GM18526 (cell line): ENCODE data around the gene HADHB.

ENCODE experiments used
- POLR2A ChIP-seq: IDR thresholded peaks from 3 replicates; pipeline ENCODE4 v1.6.1; 2011; ENCODE audit not compliant: insufficient read length; ENCODE audit errors: extremely low read depth

HADHB gene

GRCh38 chr2:26309921-26310320 lies 65.2 kb downstream of the HADHB start:
- TF ChIP-seq POLR2A: no peak

GRCh38 chr2:26312471-26312870 lies 67.7 kb downstream of the HADHB start:
- no peak for TF ChIP-seq POLR2A

DNA sequence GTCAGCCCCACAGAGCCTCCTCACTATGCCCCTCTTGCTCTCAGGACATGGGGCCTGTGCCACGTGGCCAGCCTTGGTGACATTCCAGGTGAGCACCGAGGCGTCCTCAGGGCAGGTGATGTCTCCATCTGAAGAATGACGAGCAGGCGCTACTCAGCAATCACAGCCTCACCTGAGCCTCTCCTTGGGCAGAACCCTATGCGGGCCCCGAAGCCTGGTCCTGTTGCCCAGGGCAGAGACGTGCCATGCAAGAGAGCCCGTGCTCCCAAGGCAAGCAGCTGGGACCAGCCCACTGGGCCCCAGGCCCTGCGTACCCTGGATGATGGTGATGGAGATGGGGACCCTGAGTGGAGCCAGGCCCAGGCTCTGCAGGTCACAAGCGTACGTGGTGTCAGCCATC lies 68.7 kb downstream of the HADHB start:
- no peak for TF ChIP-seq POLR2A

- TF ChIP-seq POLR2A: no peak
Observed at GRCh38 chr2:26314243-26314642, 69.5 kb downstream of the HADHB start.

DNA sequence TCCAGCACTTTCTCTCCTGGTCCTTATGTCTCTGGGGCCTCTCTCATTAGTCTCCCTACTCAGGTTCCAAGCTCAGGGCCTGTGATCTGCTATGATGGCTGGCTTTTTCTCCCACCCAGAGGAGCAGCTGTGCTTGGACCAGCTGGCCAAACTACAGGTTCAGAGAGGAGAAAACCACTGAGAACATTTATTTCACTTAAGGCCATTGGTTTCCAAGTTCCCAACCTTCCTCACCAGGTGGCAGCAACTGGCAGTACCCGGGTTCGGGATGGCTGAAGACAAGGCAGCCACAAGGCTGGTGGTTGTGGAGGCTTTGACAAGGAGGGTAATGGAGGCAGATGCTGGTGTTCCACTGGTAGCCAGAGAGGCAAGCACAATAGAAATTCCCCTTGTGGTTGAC lies 71.3 kb downstream of the HADHB start:
- TF ChIP-seq POLR2A: no peak

DNA sequence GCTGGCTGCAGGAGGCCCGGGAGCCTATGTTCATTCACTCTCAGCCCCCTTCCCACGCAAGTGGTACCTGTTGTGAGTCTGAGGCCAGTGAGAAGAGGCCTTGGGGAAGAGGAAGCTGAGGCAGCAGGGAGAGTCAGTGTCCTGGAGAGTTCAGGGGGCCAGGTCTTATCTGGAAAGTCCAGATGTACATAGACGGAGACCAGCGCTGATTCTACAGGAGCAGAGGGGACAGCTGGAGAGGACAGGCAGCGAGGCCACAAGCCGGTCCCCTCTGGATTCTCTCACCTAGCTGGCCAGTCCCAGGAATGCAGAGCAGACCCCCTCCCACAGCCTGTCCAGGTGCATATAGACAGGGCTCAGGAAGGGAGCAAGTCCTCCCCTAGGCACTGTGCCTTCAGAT lies 72.1 kb downstream of the HADHB start:
- no peak for TF ChIP-seq POLR2A

- TF ChIP-seq POLR2A: no peak
Observed at GRCh38 chr2:26317377-26318105, 72.8 kb downstream of the HADHB start.

GRCh38 chr2:26318950-26319349 lies 74.2 kb downstream of the HADHB start:
- TF ChIP-seq POLR2A: no peak

DNA sequence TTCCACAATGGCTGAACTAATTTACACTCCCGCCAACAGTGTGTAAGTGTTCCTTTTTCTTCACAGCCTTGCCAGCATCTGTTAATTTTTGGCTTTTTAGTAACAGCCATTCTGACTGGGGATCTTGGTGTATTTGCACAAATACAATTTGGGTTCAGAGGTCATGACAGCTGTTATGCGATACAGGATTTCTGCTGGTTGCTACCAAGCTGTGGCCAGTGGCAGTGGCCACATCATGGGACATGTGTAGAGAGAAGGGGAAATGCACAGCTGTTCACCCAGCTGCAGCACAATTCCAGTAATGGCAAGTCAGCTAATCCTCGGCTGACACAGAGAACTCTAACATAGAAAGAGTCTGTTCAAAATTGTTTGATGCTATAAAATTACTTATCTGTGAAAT lies 80.2 kb downstream of the HADHB start:
- TF ChIP-seq POLR2A: no peak

GRCh38 chr2:26325851-26326250 lies 81.1 kb downstream of the HADHB start:
- no peak for TF ChIP-seq POLR2A

GRCh38 chr2:26326514-26326913 lies 81.8 kb downstream of the HADHB start:
- no peak for TF ChIP-seq POLR2A

- TF ChIP-seq POLR2A: no peak
Observed at GRCh38 chr2:26327291-26328272, 82.8 kb downstream of the HADHB start.

DNA sequence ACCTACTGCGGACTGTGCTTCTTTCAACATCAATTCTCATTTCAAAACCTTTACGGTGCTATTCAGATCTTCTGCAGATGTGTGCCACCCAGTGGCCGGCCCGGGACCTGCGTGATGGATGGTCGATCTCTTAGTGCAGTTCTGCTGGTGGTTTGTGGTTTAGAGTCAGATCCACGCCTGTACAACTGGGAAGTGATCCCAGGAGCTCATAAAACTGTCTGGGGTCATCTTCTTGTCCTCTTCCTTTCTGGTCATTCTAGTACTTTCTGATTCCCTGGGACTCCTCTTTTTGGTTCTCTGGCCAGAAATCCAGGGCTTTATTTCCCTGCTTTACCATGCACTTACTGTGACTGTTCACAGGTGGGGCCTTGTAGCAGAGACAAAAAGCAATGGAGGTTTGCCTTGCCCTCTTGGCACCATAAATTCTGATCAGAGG lies 85.4 kb downstream of the HADHB start:
- TF ChIP-seq POLR2A: no peak

- no peak for TF ChIP-seq POLR2A
Observed at GRCh38 chr2:26330604-26331003, 85.9 kb downstream of the HADHB start.

DNA sequence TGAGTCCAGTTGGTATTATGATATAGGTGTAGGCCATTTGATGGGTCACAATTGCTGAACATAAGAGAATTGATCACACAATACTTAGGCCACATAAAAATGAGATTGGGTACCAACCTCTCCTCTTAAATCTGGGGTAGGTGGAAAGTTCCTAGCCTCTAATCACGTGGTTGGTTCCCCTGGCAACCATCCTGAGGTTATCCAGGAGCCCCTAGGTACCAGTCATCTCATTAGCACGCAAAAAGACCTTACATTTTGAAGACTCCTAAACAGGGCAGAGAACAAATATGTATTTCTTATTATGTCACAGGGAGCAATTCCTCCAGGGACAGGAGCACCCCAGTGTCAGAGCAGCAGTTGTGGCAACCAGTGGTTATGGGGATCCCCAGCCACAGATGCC lies 88.6 kb downstream of the HADHB start:
- no peak for TF ChIP-seq POLR2A

- no peak for TF ChIP-seq POLR2A
Observed at GRCh38 chr2:26335231-26335630, 90.5 kb downstream of the HADHB start.
